Tibial nerve (tissue), 4 donors: ENCODE measurements around the gene LRRC74A.

Source experiments
- EP300 ChIP-seq, 2 donors: sonication (generic); formaldehyde crosslinking; IDR thresholded peaks; one replicate each; pipeline ENCODE4 v1.6.1; 2017; ENCODE audit warnings: antibody characterized with exemption in 2 of 2, mild to moderate bottlenecking in 1 of 2
- POLR2A ChIP-seq, 2 donors: fragments of 450-650 bp; IDR thresholded peaks; one replicate each; pipeline ENCODE4 v1.6.1; 2017; ENCODE audit warnings: antibody characterized with exemption in 2 of 2, mild to moderate bottlenecking in 2 of 2, moderate library complexity in 2 of 2
- TF ChIP-seq, protein P1 (sequence below), 5 experiments: fragments of 200-600 bp in 3 of 5; fragments of 450-650 bp in 2 of 5; sonication (generic) in 3 of 5; IDR thresholded peaks; one replicate each; pipeline ENCODE4 v1.5.1; 2016 to 2019; ENCODE audit warnings: antibody characterized with exemption in 5 of 5, mild to moderate bottlenecking in 3 of 5, moderate library complexity in 2 of 5

DNA sequence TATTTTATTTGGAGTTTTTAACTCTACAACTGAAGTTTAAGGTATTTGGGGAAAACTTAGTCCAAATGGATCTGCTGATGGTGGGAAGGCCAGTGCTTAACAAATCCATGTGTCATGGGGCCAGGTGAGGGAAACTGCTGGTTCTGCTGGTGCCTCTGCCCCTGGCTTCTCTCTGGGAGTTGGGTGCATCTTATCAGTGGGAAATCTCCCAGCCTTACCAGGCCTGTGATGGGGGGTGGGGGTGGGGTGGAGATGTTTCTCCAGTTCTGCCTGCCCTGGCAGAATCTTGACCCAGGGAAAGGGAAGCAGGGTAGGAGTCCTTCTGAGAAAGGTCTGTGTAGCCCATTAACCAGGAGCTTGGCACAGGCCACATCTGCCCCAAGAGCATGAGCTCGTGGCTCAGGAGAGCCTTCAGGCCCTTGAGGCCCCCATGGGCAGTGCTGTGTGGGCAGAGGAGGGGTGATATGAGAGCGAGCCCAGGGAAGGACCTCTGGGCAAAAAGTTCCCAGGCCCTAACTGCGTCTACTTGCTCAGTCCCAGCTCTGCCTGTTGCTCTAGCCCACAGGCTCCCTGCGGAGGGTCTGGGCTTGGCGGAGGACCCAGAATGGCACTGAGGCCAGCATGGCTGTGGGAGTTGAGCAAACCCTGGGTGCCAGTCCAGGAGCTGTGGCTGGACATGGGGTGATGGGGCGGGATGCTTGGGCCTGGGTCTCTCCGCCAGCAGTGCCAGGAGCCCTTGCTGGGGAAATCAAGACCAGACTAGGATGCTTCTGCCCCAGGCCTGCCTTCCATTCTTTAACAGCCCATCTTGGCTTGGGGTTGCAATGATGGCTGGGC is 46.8 kb upstream of the LRRC74A start:
- TF ChIP-seq, protein P1, sequence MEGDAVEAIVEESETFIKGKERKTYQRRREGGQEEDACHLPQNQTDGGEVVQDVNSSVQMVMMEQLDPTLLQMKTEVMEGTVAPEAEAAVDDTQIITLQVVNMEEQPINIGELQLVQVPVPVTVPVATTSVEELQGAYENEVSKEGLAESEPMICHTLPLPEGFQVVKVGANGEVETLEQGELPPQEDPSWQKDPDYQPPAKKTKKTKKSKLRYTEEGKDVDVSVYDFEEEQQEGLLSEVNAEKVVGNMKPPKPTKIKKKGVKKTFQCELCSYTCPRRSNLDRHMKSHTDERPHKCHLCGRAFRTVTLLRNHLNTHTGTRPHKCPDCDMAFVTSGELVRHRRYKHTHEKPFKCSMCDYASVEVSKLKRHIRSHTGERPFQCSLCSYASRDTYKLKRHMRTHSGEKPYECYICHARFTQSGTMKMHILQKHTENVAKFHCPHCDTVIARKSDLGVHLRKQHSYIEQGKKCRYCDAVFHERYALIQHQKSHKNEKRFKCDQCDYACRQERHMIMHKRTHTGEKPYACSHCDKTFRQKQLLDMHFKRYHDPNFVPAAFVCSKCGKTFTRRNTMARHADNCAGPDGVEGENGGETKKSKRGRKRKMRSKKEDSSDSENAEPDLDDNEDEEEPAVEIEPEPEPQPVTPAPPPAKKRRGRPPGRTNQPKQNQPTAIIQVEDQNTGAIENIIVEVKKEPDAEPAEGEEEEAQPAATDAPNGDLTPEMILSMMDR (IDR thresholded peaks at IDR 0.05): no peak
- TF ChIP-seq POLR2A (IDR thresholded peaks at IDR 0.05) (no peak), EP300 (IDR thresholded peaks at IDR 0.05) (no peak)
